Activated CD4-positive, alpha-beta T cell treated with anti-CD3 and anti-CD28 coated beads, Interleukin-2, amount 50 U/mL, for 4 hours (primary cell): ENCODE data around the gene DDX39A.
"Not testable (repeated sequence)": the region's sequence is repeated elsewhere in the genome, so short reads cannot be mapped to it uniquely, and the experiment has no call there.

Experiments
- DNase-seq, 2 experiments: peaks; one replicate each; pipeline ENCODE4 v3.0.0-alpha.2; 2020

DDX39A gene

GRCh38 chr19:14407605-14408484 lies 11.3 kb downstream of the DDX39A start:
- DNase-seq = no peak

- DNase-seq = no peak
These were observed 12.3 kb downstream of the DDX39A start for GRCh38 chr19:14406645-14407401.

GRCh38 chr19:14405758-14406644 lies 13.1 kb downstream of the DDX39A start:
- peak; percentile 82 to 86 for DNase-seq

GRCh38 chr19:14405380-14405757 lies 13.8 kb downstream of the DDX39A start:
- DNase-seq = no peak

- no peak for DNase-seq
These were observed 14.8 kb downstream of the DDX39A start for GRCh38 chr19:14404312-14404711.

- not testable (repeated sequence) for DNase-seq
These were observed 15.8 kb downstream of the DDX39A start for GRCh38 chr19:14403145-14403930.

- DNase-seq = no peak
These were observed 16.6 kb downstream of the DDX39A start for GRCh38 chr19:14402332-14403144.

GRCh38 chr19:14401468-14402195 lies 17.5 kb downstream of the DDX39A start:
- no peak for DNase-seq

- DNase-seq = no peak
These were observed 18.1 kb downstream of the DDX39A start for GRCh38 chr19:14400951-14401431.

- DNase-seq = not testable (repeated sequence)
These were observed 22.0 kb downstream of the DDX39A start for GRCh38 chr19:14397168-14397567.

GRCh38 chr19:14396730-14397129 lies 22.4 kb downstream of the DDX39A start:
- DNase-seq = not testable (repeated sequence)

GRCh38 chr19:14395710-14396336 lies 23.3 kb downstream of the DDX39A start:
- no peak for DNase-seq

GRCh38 chr19:14395262-14395661 lies 23.9 kb downstream of the DDX39A start:
- DNase-seq = no peak

- no peak for DNase-seq
These were observed 25.0 kb downstream of the DDX39A start for GRCh38 chr19:14394167-14394566.

- no peak for DNase-seq
These were observed 25.8 kb downstream of the DDX39A start for GRCh38 chr19:14393329-14393728.

GRCh38 chr19:14391156-14391821 lies 27.9 kb downstream of the DDX39A start:
- no peak for DNase-seq

- DNase-seq = no peak
These were observed 28.6 kb downstream of the DDX39A start for GRCh38 chr19:14390548-14390947.

- no peak for DNase-seq
These were observed 33.6 kb downstream of the DDX39A start for GRCh38 chr19:14385492-14385891.
